Spleen (tissue), 11 donors: Measurements from ENCODE around the gene SLC17A1. TPM values are rescaled to one million over a fixed set of nuclear protein-coding genes. Genes with fewer than 3 reads are reported as not detected.

ENCODE experiments used
- DNase-seq: peaks from one replicate; pipeline ENCODE4 v3.0.0-alpha.2; 2020
- H3K27ac ChIP-seq, 8 donors: fragments of 200-600 bp; sonication (generic) in 7 of 8; 1 replicate in 4 of 8; 2 replicates in 4 of 8; pipeline versions ENCODE4 v1.5.0 to v1.8.0; 2016 to 2021; ENCODE audit warnings: inconsistent platforms in 4 of 8, mild to moderate bottlenecking in 4 of 8, moderate library complexity in 1 of 8
- H3K27me3 ChIP-seq, 7 donors: fragments of 200-600 bp; sonication (generic) in 6 of 7; replicated peaks in 1 of 7; 1 replicate in 4 of 7; 2 replicates in 3 of 7; pipeline versions ENCODE4 v1.5.0 to v1.8.0; 2016 to 2021; ENCODE audit warnings: inconsistent platforms in 3 of 7, mild to moderate bottlenecking in 1 of 7
- H3K36me3 ChIP-seq, 6 donors: fragments of 200-600 bp; sonication (generic) in 5 of 6; 1 replicate in 4 of 6; 2 replicates in 2 of 6; pipeline versions ENCODE4 v1.5.0 to v1.8.0; 2016 to 2021; ENCODE audit warnings: inconsistent platforms in 2 of 6
- H3K4me1 ChIP-seq, 6 donors: fragments of 200-600 bp; sonication (generic) in 5 of 6; 1 replicate in 3 of 6; 2 replicates in 3 of 6; pipeline versions ENCODE4 v1.5.0 to v1.8.0; 2016 to 2021; ENCODE audit warnings: inconsistent platforms in 3 of 6
- H3K4me3 ChIP-seq, 8 donors: fragments of 200-600 bp; sonication (generic) in 7 of 8; 1 replicate in 4 of 8; 2 replicates in 4 of 8; pipeline versions ENCODE4 v1.5.0 to v1.8.0; 2016 to 2021; ENCODE audit warnings: inconsistent platforms in 4 of 8, mild to moderate bottlenecking in 4 of 8, moderate library complexity in 2 of 8
- H3K9me3 ChIP-seq, 8 donors: fragments of 200-600 bp; sonication (generic) in 7 of 8; 1 replicate in 4 of 8; 2 replicates in 4 of 8; pipeline versions ENCODE4 v1.5.0 to v1.8.0; 2016 to 2021; ENCODE audit warnings: inconsistent platforms in 4 of 8
- CTCF ChIP-seq, 11 experiments: fragments of 200-600 bp in 7 of 11; fragments of 450-650 bp in 4 of 11; sonication (generic) in 4 of 11; IDR thresholded peaks in 8 of 11; conservative IDR thresholded peaks in 3 of 11; 1 replicate in 7 of 11; 2 replicates in 4 of 11; pipeline versions ENCODE4 v1.4.0 to v1.8.0; 2016 to 2021; ENCODE audit warnings: antibody characterized with exemption in 11 of 11, inconsistent platforms in 4 of 11, mild to moderate bottlenecking in 1 of 11
- POLR2A ChIP-seq, 3 donors: fragments of 450-650 bp; IDR thresholded peaks; one replicate each; pipeline ENCODE4 v1.5.1; 2017; ENCODE audit warnings: antibody characterized with exemption in 3 of 3, mild to moderate bottlenecking in 1 of 3
- POLR2AphosphoS5 ChIP-seq, 3 donors: sonication (generic); formaldehyde crosslinking; IDR thresholded peaks; one replicate each; pipeline ENCODE4 v1.5.1; 2017; ENCODE audit warnings: antibody characterized with exemption in 3 of 3
- WGBS, 5 donors: extraction: QIAGEN DNeasy Blood & Tissue Kit in 3 of 5; methylation state at CpG; one replicate each; pipeline versions ENCODE4 v1.1.5 to v1.1.7; 2013 to 2018; 5-methylcytosine and 5-hydroxymethylcytosine counted together
- intact Hi-C: fragments of 100-400 bp; cut with DNase I; formaldehyde crosslinking; loops from one replicate; pipeline ENCODE4 v1.15.0; 2023; ENCODE audit warnings: low total_unique reads
- polyA plus RNA-seq, 3 donors: library from polyadenylated mRNA; stranded (reverse); fragments of 200-250 nt; gene quantifications; one replicate each; pipeline ENCODE4 v1.2.1, GENCODE V29; 2013
- total RNA-seq, 7 donors: library from RNA; depleted of rRNA in 3 of 7; stranded (reverse); fragments of >200 nt in 3 of 7; fragmentation: NEBNext Ultra II Directional in 4 of 7; extraction: Animal tissue kit (Norgen Biotek cat#: 25700) in 4 of 7; gene quantifications; one replicate each; pipeline versions ENCODE4 v1.1.0 to v1.2.1, GENCODE V29; 2016 to 2021
- donor health status: healthy with polysubstance abuse.
- donor health status: DM: no; HTN: no; CAD: no; lungs with moderate emphysema.
- donor health status: DM: no; HTN: no; CAD: no.
- donor health status: Bipolar disorder and iron deficiency.
- donor health status: healthy.
- donor health status: DM: no; HTN: no; CAD: no.
- donor health status: DM: yes; HTN: yes; CAD: no.

The SLC17A1 gene
- total and polyA plus RNA-seq, 10 donors: not detected

- H3K27me3 ChIP-seq: peaks cover 0 to under 1% (median 0%) of the 10 kb centered on the region in 7 donors
- no peaks in the 10 kb centered on the region for H3K4me1 ChIP-seq
- H3K36me3 ChIP-seq: no peaks in the 10 kb centered on the region
- no peak overlapping the region for H3K27ac ChIP-seq
- no peak overlapping the region for H3K4me3 ChIP-seq
- intact Hi-C loops: no loop called here
- TF ChIP-seq POLR2A (IDR thresholded peaks at IDR 0.05): no peak
- no peak for TF ChIP-seq CTCF (IDR thresholded peaks at IDR 0.05 in 8 of 11, conservative IDR thresholded peaks at IDR 0.05 in 3 of 11)
- TF ChIP-seq POLR2AphosphoS5 (IDR thresholded peaks at IDR 0.05): no peak
- DNase-seq: no peak
- H3K9me3 ChIP-seq: peaks cover 0 to 7% (median 2%) of the 10 kb centered on the region in 8 donors
Measured at GRCh38 chr6:25821341-25821740, 10.5 kb downstream of the SLC17A1 start.

DNA sequence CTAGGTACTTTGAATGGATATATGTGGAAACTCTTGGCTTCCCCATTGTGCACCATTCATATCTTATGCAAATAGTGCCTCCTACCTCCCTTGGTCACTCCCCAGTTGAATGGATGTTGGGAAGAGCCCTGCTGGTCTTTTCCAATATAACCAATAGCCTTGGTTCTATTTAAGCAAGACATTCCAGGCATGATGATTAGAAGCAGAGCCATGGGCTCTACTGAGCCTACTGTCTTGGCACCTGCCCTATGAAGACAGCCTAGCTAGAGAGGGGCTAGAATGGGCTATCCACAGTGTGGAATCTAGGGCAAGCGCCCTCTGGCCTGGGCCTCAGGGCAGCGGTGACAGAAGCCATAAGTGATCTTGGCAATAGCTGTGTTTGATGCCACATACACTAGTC, 15.6 kb downstream of the SLC17A1 start:
- H3K36me3 ChIP-seq: no peaks in the 10 kb centered on the region
- no peaks in the 10 kb centered on the region for H3K27me3 ChIP-seq
- peaks cover 0 to 5% (median 0%) of the 10 kb centered on the region in 8 donors for H3K9me3 ChIP-seq
- WGBS, 5 donors: 88 to 98% (median 93%) methylated on average over 2 of the region's 2 CpGs
- no peak overlapping the region for H3K27ac ChIP-seq
- TF ChIP-seq POLR2A (IDR thresholded peaks at IDR 0.05): no peak
- TF ChIP-seq CTCF (IDR thresholded peaks at IDR 0.05 in 8 of 11, conservative IDR thresholded peaks at IDR 0.05 in 3 of 11): no peak
- no peak for TF ChIP-seq POLR2AphosphoS5 (IDR thresholded peaks at IDR 0.05)
- H3K4me3 ChIP-seq: no peak overlapping the region
- no peak for DNase-seq
- intact Hi-C loops: no loop called here
- no peaks in the 10 kb centered on the region for H3K4me1 ChIP-seq

- H3K36me3 ChIP-seq: no peaks in the 10 kb centered on the region
- WGBS, 5 donors: 58 to 79% (median 64%) methylated on average over 3 of the region's 3 CpGs
- peaks cover 0 to 5% (median 0%) of the 10 kb centered on the region in 8 donors for H3K9me3 ChIP-seq
- H3K4me1 ChIP-seq: no peaks in the 10 kb centered on the region
- no peak overlapping the region for H3K27ac ChIP-seq
- H3K27me3 ChIP-seq: no peaks in the 10 kb centered on the region
- no peak overlapping the region for H3K4me3 ChIP-seq
- DNase-seq: no peak
- no peak for TF ChIP-seq CTCF (IDR thresholded peaks at IDR 0.05 in 8 of 11, conservative IDR thresholded peaks at IDR 0.05 in 3 of 11)
- no peak for TF ChIP-seq POLR2AphosphoS5 (IDR thresholded peaks at IDR 0.05)
- no peak for TF ChIP-seq POLR2A (IDR thresholded peaks at IDR 0.05)
- intact Hi-C loops: no loop called here
Measured at GRCh38 chr6:25815194-25815593, 16.7 kb downstream of the SLC17A1 start.

- Histone ChIP-seq H3K9me3 (peaks cover 0 to 14% (median 5%) of the 10 kb centered on the region in 8 donors), H3K36me3 (no peaks in the 10 kb centered on the region), H3K27me3 (peaks cover 0 to 13% (median 0%) of the 10 kb centered on the region in 7 donors), H3K27ac (no peak overlapping the region), H3K4me1 (no peaks in the 10 kb centered on the region), H3K4me3 (no peak overlapping the region)
- intact Hi-C loops: no loop called here
- WGBS, 5 donors: 85 to 96% (median 93%) methylated on average over 2 of the region's 2 CpGs
- no peak for DNase-seq
- TF ChIP-seq CTCF (IDR thresholded peaks at IDR 0.05 in 8 of 11, conservative IDR thresholded peaks at IDR 0.05 in 3 of 11) (no peak), POLR2AphosphoS5 (IDR thresholded peaks at IDR 0.05) (no peak), POLR2A (IDR thresholded peaks at IDR 0.05) (no peak)
Measured at GRCh38 chr6:25804804-25805203, 27.0 kb downstream of the SLC17A1 start.
